GM10248 (cell line): Measurements from ENCODE around the gene CACNA1C.
"Not testable (repeated sequence)": the region's sequence is repeated elsewhere in the genome, so short reads cannot be mapped to it uniquely, and the experiment has no call there.

Source experiments
- CTCF ChIA-PET: fragments of 300-600 bp; sonication (Branson Sonifier 250); formaldehyde crosslinking; extraction: SDS; loops from one replicate; lab custom pipeline; 2021; ENCODE audit warnings: antibody characterized with exemption; lab: Yijun Ruan, JAX
- POLR2A ChIA-PET: fragments of 350-650 bp; sonication (Branson Sonifier 250); formaldehyde crosslinking; extraction: SDS; loops from one replicate; lab custom pipeline; 2020; ENCODE audit warnings: antibody characterized with exemption; lab: Yijun Ruan, JAX
- DNase-seq: peaks from one replicate; pipeline ENCODE4 v3.0.0; 2012; ENCODE audit errors: extremely low spot score
- CTCF ChIP-seq: IDR thresholded peaks from 2 replicates; pipeline ENCODE4 v1.5.1; 2012; ENCODE audit warnings: mild to moderate bottlenecking, low read depth; ENCODE audit errors: extremely low read depth, missing control alignments, control extremely low read depth

CACNA1C gene

GRCh38 chr12:2679816-2680675, 627.3 kb downstream of the CACNA1C start:
- POLR2A ChIA-PET = no interaction called here

GRCh38 chr12:2680676-2681039, 627.9 kb downstream of the CACNA1C start:
- TF ChIP-seq CTCF = no peak
- DNase-seq = no peak
- ChIA-PET POLR2A (no interaction called here), CTCF (interaction anchor here (1.2 kb wide), 1 partner anchor 16 kb away, joined by 3 read pairs; no protein-coding TSS in a partner anchor)

More at GRCh38 chr12:2679816-2680675, 627.3 kb downstream of the CACNA1C start:
- CTCF ChIA-PET = interaction anchor here (1.2 to 1.3 kb wide), 2 partner anchors 15 to 105 kb away, joined by 3 read pairs; no protein-coding TSS in a partner anchor
- no peak for TF ChIP-seq CTCF
- DNase-seq = no peak

- TF ChIP-seq CTCF = no peak
- POLR2A ChIA-PET = no interaction called here
- no peak for DNase-seq
- CTCF ChIA-PET = interaction anchor here (1.5 to 1.9 kb wide), 2 partner anchors 10 to 38 kb away, joined by 3 to 9 read pairs; no protein-coding TSS in a partner anchor
Observed at GRCh38 chr12:2681450-2682205, 628.8 kb downstream of the CACNA1C start.

GRCh38 chr12:2682296-2683251, 629.8 kb downstream of the CACNA1C start:
- CTCF ChIA-PET = interaction anchor here (0.9 to 3.2 kb wide), 8 partner anchors 9 to 262 kb away, joined by 3 to 13 read pairs (median 3); partner anchors contain the start of gene ITFG2
- POLR2A ChIA-PET = no interaction called here
- DNase-seq = no peak
- peak; percentile 40 for TF ChIP-seq CTCF

GRCh38 chr12:2683283-2684025, 630.7 kb downstream of the CACNA1C start:
- TF ChIP-seq CTCF = no peak
- POLR2A ChIA-PET = no interaction called here
- no peak for DNase-seq
- CTCF ChIA-PET = interaction anchor here (0.9 to 3.2 kb wide), 8 partner anchors 8 to 261 kb away, joined by 3 to 13 read pairs (median 4); partner anchors contain the start of gene ITFG2

- CTCF ChIA-PET = interaction anchor here (1.2 to 3.2 kb wide), 4 partner anchors 99 to 140 kb away, joined by 3 to 13 read pairs (median 4); partner anchors contain the start of gene ITFG2
- DNase-seq, POLR2A ChIA-PET: not testable (repeated sequence)
Observed at GRCh38 chr12:2684026-2684325, 631.2 kb downstream of the CACNA1C start.

GRCh38 chr12:2685620-2686279, 633.0 kb downstream of the CACNA1C start:
- DNase-seq, CTCF ChIA-PET, POLR2A ChIA-PET: not testable (repeated sequence)
